Upper lobe of left lung (tissue), 6 donors: ENCODE data around the gene SERINC5. TPM values are rescaled to one million over a fixed set of nuclear protein-coding genes. Genes with fewer than 3 reads are reported as not detected.

Experiments
- ATAC-seq, 2 donors: fragments of 200-7000 bp; cut with Tn5 transposase; one replicate each; pipeline ENCODE4 v1.9.1; 2022; ENCODE audit warnings: mild to moderate bottlenecking in 2 of 2, moderate library complexity in 2 of 2; ENCODE audit not compliant: low FRiP score in 2 of 2
- DNase-seq, 2 donors: peaks; one replicate each; pipeline ENCODE4 v3.0.0-alpha.2; 2019 to 2020
- H3K27ac ChIP-seq, 4 donors: fragments of 200-600 bp; sonication (generic); one replicate each; pipeline ENCODE4 v1.5.1; 2016 to 2019
- H3K27me3 ChIP-seq, 4 donors: fragments of 200-600 bp; sonication (generic); one replicate each; pipeline ENCODE4 v1.5.1; 2017 to 2019
- H3K36me3 ChIP-seq, 4 donors: fragments of 200-600 bp; sonication (generic); one replicate each; pipeline ENCODE4 v1.5.1; 2016 to 2019
- H3K4me1 ChIP-seq, 4 donors: fragments of 200-600 bp; sonication (generic); one replicate each; pipeline ENCODE4 v1.5.1; 2018 to 2019
- H3K4me3 ChIP-seq, 4 donors: fragments of 200-600 bp; sonication (generic); one replicate each; pipeline ENCODE4 v1.5.1; 2017 to 2019; ENCODE audit warnings: mild to moderate bottlenecking in 2 of 4, moderate library complexity in 1 of 4
- H3K9me3 ChIP-seq, 4 donors: fragments of 200-600 bp; sonication (generic); one replicate each; pipeline ENCODE4 v1.5.1; 2018 to 2019
- EP300 ChIP-seq, 4 donors: sonication (generic); formaldehyde crosslinking; IDR thresholded peaks; one replicate each; pipeline ENCODE4 v1.5.1; 2017; ENCODE audit warnings: antibody characterized with exemption in 4 of 4, control low read depth in 2 of 4
- POLR2A ChIP-seq, 4 donors: fragments of 450-650 bp; IDR thresholded peaks; one replicate each; pipeline ENCODE4 v1.5.1; 2016 to 2017; ENCODE audit warnings: antibody characterized with exemption in 4 of 4, mild to moderate bottlenecking in 2 of 4
- POLR2AphosphoS5 ChIP-seq, 2 donors: sonication (generic); formaldehyde crosslinking; IDR thresholded peaks; one replicate each; pipeline ENCODE4 v1.5.1; 2017; ENCODE audit warnings: antibody characterized with exemption in 2 of 2
- WGBS, 2 donors: methylation state at CpG; one replicate each; pipeline ENCODE4 v1.1.5; 2017 to 2018; 5-methylcytosine and 5-hydroxymethylcytosine counted together
- total RNA-seq, 6 donors: library from RNA; depleted of rRNA in 4 of 6; stranded (reverse); fragments of >200 nt in 4 of 6; gene quantifications; one replicate each; pipeline versions ENCODE4 v1.1.0 to v1.2.1, GENCODE V29; 2016 to 2021
- TF ChIP-seq, protein P1 (sequence below), 6 experiments: fragments of 450-650 bp in 4 of 6; fragments of 200-600 bp in 2 of 6; sonication (generic) in 2 of 6; IDR thresholded peaks; one replicate each; pipeline ENCODE4 v1.5.1; 2016 to 2019; ENCODE audit warnings: antibody characterized with exemption in 6 of 6
- donor health status: DM: no; HTN: no; CAD: no; lungs with moderate emphysema.
- donor health status: DM: no; HTN: yes; CAD: no; lungs with severe emphysema.

SERINC5 gene
- total RNA-seq, 6 donors from 2014 or later: 27.3 to 62.4 (median 41.3) TPM

DNA sequence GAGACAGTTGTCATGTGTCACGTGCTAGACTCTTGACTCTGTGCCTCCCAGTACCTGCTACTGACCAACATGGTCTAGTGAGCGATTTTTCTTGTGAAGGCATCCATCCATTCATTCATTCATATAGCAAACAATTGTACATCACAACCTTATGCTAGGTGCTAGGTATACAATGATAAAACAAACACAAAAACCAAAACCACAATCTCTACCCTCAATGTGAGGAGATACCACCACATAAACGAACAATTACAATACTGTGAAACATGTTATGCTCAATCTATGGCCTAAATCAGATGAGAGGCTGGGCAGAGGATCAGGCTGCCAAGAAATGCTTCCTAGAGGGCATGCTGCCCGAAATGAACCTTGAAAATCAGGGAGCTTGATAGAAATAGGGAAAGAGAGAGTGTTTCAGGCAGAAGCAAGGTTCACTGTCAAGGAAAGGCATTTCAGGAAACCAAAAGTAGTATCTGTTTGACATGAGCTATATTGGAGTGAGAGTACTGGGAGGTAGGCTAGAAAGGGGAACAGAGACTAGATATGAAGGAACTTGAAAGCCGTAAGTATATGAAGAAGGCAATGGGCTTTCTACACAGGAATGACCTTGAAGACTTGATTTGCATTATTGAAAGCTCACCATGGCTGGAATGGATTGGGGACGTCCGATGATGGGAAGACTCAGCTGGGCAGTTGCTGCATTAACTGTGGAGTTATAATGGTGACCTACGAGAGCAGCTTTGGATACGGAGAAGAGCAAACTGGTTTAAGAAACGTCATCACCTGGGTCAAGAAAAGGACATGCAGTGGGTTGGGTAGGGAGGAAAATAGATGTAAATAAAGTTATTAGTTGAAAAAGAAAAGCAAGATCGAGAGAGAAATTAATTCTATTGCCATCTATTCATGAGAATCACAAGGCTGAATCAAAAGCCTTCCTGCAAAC is 130.6 kb downstream of the SERINC5 start:
- Histone ChIP-seq H3K9me3 (no peaks in the 10 kb centered on the region), H3K27me3 (no peaks in the 10 kb centered on the region), H3K4me1 (peaks cover 0 to 9% (median 5%) of the 10 kb centered on the region in 4 donors), H3K36me3 (no peaks in the 10 kb centered on the region), H3K4me3 (no peak overlapping the region), H3K27ac (peak overlapping the region in 3 of 4 donors; percentile 40 to 57 (median 40))
- no peak for TF ChIP-seq POLR2AphosphoS5 (IDR thresholded peaks at IDR 0.05)
- DNase-seq (no peak), ATAC-seq (peak in 1 of 2 donors; percentile 61)
- 81 to 88% methylated on average over 11 of the region's 11 CpGs for WGBS, 2 donors

DNA sequence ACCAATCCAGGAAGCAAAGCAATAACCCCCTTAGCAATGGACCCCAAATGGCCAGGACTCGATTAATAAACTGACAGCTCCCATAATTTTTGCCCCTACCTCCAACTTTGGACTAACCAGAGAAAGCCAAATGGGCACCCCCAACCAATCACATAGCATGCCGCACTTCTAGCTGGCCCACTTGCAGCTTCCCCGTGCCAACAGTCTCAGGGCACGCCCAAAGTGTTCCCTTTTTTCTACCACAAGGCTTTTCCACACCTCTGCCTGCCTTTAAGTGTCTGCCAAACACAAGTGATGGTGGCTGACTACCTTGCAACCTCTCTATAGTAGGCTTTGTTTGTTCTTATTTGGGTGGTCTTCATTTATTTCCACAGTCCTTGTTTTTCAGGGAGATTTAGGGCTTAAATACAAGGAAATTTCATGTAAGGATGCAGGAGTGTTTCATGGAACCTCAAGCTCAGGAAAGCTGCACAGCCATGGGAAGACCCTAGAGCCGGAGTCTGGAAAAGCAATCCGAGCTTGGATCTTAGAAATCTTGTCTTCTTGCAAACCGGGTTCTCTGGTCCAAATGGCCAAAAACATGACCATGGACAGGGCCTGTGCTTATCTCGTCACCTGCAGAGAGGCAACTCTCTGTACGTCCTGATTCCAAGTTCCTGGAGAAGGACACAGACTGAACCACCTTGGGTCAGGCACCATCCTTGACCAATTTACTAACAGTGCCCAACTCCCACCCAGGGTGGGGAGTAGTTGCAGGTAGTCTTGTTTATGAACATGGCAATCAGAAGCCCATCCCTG is 131.5 kb downstream of the SERINC5 start:
- ATAC-seq (no peak), DNase-seq (peak in 1 of 2 donors; percentile 27)
- H3K36me3 ChIP-seq: no peaks in the 10 kb centered on the region
- no peaks in the 10 kb centered on the region for H3K27me3 ChIP-seq
- H3K4me3 ChIP-seq: no peak overlapping the region
- TF ChIP-seq, protein P1, sequence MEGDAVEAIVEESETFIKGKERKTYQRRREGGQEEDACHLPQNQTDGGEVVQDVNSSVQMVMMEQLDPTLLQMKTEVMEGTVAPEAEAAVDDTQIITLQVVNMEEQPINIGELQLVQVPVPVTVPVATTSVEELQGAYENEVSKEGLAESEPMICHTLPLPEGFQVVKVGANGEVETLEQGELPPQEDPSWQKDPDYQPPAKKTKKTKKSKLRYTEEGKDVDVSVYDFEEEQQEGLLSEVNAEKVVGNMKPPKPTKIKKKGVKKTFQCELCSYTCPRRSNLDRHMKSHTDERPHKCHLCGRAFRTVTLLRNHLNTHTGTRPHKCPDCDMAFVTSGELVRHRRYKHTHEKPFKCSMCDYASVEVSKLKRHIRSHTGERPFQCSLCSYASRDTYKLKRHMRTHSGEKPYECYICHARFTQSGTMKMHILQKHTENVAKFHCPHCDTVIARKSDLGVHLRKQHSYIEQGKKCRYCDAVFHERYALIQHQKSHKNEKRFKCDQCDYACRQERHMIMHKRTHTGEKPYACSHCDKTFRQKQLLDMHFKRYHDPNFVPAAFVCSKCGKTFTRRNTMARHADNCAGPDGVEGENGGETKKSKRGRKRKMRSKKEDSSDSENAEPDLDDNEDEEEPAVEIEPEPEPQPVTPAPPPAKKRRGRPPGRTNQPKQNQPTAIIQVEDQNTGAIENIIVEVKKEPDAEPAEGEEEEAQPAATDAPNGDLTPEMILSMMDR (IDR thresholded peaks at IDR 0.05): no peak
- TF ChIP-seq POLR2A (IDR thresholded peaks at IDR 0.05): no peak
- no peak for TF ChIP-seq POLR2AphosphoS5 (IDR thresholded peaks at IDR 0.05)
- TF ChIP-seq EP300 (IDR thresholded peaks at IDR 0.05): no peak
- peak overlapping the region in 1 of 4 donors; percentile 57 for H3K27ac ChIP-seq
- H3K4me1 ChIP-seq: peaks cover 0 to 9% (median 5%) of the 10 kb centered on the region in 4 donors
- WGBS, 2 donors: 91 to 94% methylated on average over 6 to 9 of the region's 9 CpGs
- H3K9me3 ChIP-seq: no peaks in the 10 kb centered on the region

DNA sequence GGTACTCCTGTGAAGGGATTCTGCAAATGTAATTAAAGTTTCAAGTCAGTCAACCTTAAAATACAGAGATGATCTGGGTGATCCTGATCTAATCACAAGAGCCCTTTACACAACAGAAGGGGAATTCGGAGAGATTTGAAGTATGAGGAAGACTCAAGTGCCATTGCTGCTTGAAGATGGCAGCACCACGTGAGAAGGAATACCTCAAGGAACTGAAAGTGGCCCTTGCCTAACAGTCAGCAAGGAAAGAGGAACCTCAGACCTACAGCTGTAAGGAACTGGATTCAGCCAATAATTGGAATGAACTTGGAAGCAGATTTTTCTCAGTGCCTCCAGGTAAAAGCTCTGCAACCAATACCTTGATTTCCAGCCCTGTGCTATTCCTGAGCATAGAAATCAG is 133.3 kb downstream of the SERINC5 start:
- peak in 1 of 2 donors; percentile 63 for ATAC-seq
- 43 to 46% methylated on average over 2 of the region's 2 CpGs for WGBS, 2 donors

DNA sequence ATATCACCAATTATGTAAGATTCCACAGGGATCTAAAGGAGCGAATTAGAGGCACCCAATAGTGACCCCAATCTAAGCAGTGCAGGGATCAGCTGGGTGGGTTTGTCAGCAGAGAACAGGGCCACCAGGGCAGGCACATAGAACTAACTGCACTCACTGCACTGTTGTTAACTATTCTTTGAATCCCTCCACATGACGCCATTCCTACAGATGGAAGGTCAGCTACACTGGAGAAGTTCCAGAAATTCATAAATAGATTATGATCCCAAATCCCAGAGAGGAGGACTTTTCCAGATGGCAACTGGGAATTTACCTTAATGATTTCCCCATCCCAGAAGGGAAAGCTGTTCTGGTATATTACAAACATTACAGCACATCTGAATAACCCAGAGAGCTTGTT is 136.5 kb downstream of the SERINC5 start:
- H3K4me1 ChIP-seq: peaks cover 0 to 6% (median 3%) of the 10 kb centered on the region in 4 donors
- no peak overlapping the region for H3K4me3 ChIP-seq
- WGBS, 2 donors: 86 to 97% methylated on average over 2 of the region's 2 CpGs
- DNase-seq (no peak), ATAC-seq (no peak)
- TF ChIP-seq, protein P1 (IDR thresholded peaks at IDR 0.05): no peak
- no peak for TF ChIP-seq POLR2AphosphoS5 (IDR thresholded peaks at IDR 0.05)
- TF ChIP-seq EP300 (IDR thresholded peaks at IDR 0.05): no peak
- TF ChIP-seq POLR2A (IDR thresholded peaks at IDR 0.05): no peak
- H3K27me3 ChIP-seq: no peaks in the 10 kb centered on the region
- no peak overlapping the region for H3K27ac ChIP-seq
- no peaks in the 10 kb centered on the region for H3K9me3 ChIP-seq
- H3K36me3 ChIP-seq: no peaks in the 10 kb centered on the region

More for the DNA sequence above, 133.3 kb downstream of the SERINC5 start:
- Histone ChIP-seq H3K27ac (peak overlapping the region in 1 of 4 donors; percentile 39), H3K4me3 (no peak overlapping the region), H3K36me3 (no peaks in the 10 kb centered on the region), H3K9me3 (no peaks in the 10 kb centered on the region), H3K4me1 (peaks cover 0 to 9% (median 5%) of the 10 kb centered on the region in 4 donors), H3K27me3 (no peaks in the 10 kb centered on the region)
- TF ChIP-seq POLR2AphosphoS5 (IDR thresholded peaks at IDR 0.05) (peak in 1 of 2 donors; percentile 24), EP300 (IDR thresholded peaks at IDR 0.05) (peak in 1 of 4 donors; percentile 39)
- TF ChIP-seq, protein P1 (IDR thresholded peaks at IDR 0.05): no peak
- DNase-seq: peak in 1 of 2 donors; percentile 57

DNA sequence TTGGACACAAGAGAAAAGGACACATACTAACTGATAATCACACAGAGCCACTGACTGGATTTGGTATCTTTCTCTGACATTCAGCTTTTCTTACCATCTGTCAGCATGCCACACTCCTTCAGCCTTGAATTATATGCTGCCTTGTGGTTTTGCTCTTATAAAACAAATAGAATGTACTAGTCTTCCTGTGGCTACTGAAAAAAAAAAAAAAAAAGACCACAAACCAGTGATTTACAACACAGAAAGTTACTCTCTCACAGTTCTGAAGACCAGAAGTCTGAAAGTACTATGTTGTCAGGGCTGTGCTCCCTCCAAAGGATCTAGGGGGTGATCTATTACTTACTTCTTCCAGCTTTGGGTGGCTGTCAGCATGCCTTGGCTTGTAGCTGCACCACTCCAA is 138.4 kb downstream of the SERINC5 start:
- Histone ChIP-seq H3K4me1 (no peaks in the 10 kb centered on the region), H3K9me3 (no peaks in the 10 kb centered on the region), H3K36me3 (no peaks in the 10 kb centered on the region), H3K27ac (no peak overlapping the region), H3K4me3 (no peak overlapping the region), H3K27me3 (no peaks in the 10 kb centered on the region)
- ATAC-seq (no peak), DNase-seq (no peak)
- TF ChIP-seq EP300 (IDR thresholded peaks at IDR 0.05) (no peak), POLR2A (IDR thresholded peaks at IDR 0.05) (no peak), POLR2AphosphoS5 (IDR thresholded peaks at IDR 0.05) (no peak)
- TF ChIP-seq, protein P1 (IDR thresholded peaks at IDR 0.05): no peak
